Stimulated activated CD4-positive, alpha-beta T cell treated with anti-CD3 and anti-CD28 coated beads, TNF-alpha, amount 100 ng/mL, for 4 hours (primary cell): ENCODE results near the gene CHGA.

Experiments
- DNase-seq, 3 experiments: peaks; one replicate each; pipeline ENCODE4 v3.0.0-alpha.2; 2020; ENCODE audit warnings: low read depth in 3 of 3

Gene CHGA

GRCh38 chr14:92982956-92983355 lies 60.0 kb downstream of the CHGA start:
- no peak for DNase-seq

GRCh38 chr14:92984082-92984788 lies 61.3 kb downstream of the CHGA start:
- no peak for DNase-seq
